CD14-positive monocyte (primary cell): Measurements from ENCODE around the gene DNAH2. TPM values are rescaled to one million over a fixed set of nuclear protein-coding genes. Genes with fewer than 3 reads are reported as not detected.
A peak's percentile ranks its signal among the peaks of the same experiment; 100 is the strongest.

Source experiments
- DNase-seq, 3 donors: peaks; one replicate each; pipeline ENCODE4 v3.0.0-alpha.2; 2011 to 2022
- H2AFZ ChIP-seq: 2 replicates; pipeline ENCODE4 v1.6.0; 2012; ENCODE audit warnings: mild to moderate bottlenecking, low read depth, low read length, inconsistent platforms; ENCODE audit not compliant: insufficient read depth, poor library complexity, severe bottlenecking
- H3K27ac ChIP-seq, 2 donors: 1 replicate in 1 of 2; 2 replicates in 1 of 2; pipeline ENCODE4 v1.5.1; 2012 to 2013; ENCODE audit warnings: low read length in 2 of 2, control low read depth in 1 of 2, inconsistent platforms in 1 of 2, low read depth in 1 of 2, mild to moderate bottlenecking in 1 of 2
- H3K27me3 ChIP-seq, 2 donors: one replicate each; pipeline versions ENCODE4 v1.6.0 to v1.6.1; 2011 to 2013; ENCODE audit warnings: low read length in 2 of 2; ENCODE audit not compliant: control insufficient read depth in 2 of 2, insufficient read depth in 2 of 2
- H3K36me3 ChIP-seq, 2 donors: replicated peaks in 1 of 2; 1 replicate in 1 of 2; 2 replicates in 1 of 2; pipeline versions ENCODE4 v1.5.1 to v1.6.1; 2012 to 2013; ENCODE audit warnings: low read length in 2 of 2, control low read depth in 1 of 2, inconsistent platforms in 1 of 2, mild to moderate bottlenecking in 1 of 2; ENCODE audit not compliant: insufficient read depth in 2 of 2, control insufficient read depth in 1 of 2
- H3K4me1 ChIP-seq, 2 donors: 1 replicate in 1 of 2; 2 replicates in 1 of 2; pipeline versions ENCODE4 v1.5.1 to v1.6.1; 2012 to 2013; ENCODE audit warnings: low read length in 2 of 2, control low read depth in 1 of 2, inconsistent platforms in 1 of 2, mild to moderate bottlenecking in 1 of 2, moderate library complexity in 1 of 2; ENCODE audit not compliant: insufficient read depth in 2 of 2, control insufficient read depth in 1 of 2
- H3K4me2 ChIP-seq: replicated peaks from 2 replicates; pipeline ENCODE3; 2012; ENCODE audit warnings: low read length, moderate library complexity, mild to moderate bottlenecking; ENCODE audit not compliant: poor library complexity, severe bottlenecking; ENCODE audit errors: extremely low read depth
- H3K4me3 ChIP-seq, 3 experiments: fragments of 200-600 bp in 1 of 3; sonication (generic) in 1 of 3; replicated peaks in 1 of 3; 1 replicate in 2 of 3; 2 replicates in 1 of 3; pipeline ENCODE4 v1.5.1; 2011 to 2013; ENCODE audit warnings: low read length in 3 of 3, mild to moderate bottlenecking in 3 of 3, control low read depth in 2 of 3, low read depth in 2 of 3, inconsistent platforms in 1 of 3, moderate library complexity in 1 of 3
- H3K79me2 ChIP-seq: 2 replicates; pipeline ENCODE4 v1.6.0; 2012; ENCODE audit warnings: mild to moderate bottlenecking, control low read depth, inconsistent platforms, low read length, moderate library complexity; ENCODE audit not compliant: insufficient read depth
- H3K9ac ChIP-seq: 2 replicates; pipeline ENCODE4 v1.6.0; 2017; ENCODE audit warnings: low read length, mild to moderate bottlenecking; ENCODE audit not compliant: insufficient read depth, poor library complexity, severe bottlenecking
- H3K9me3 ChIP-seq, 2 donors: replicated peaks in 1 of 2; 1 replicate in 1 of 2; 2 replicates in 1 of 2; pipeline versions ENCODE4 v1.5.1 to v1.6.1; 2012 to 2013; ENCODE audit warnings: low read length in 2 of 2, control low read depth in 1 of 2; ENCODE audit not compliant: control insufficient read depth in 1 of 2, insufficient read depth in 1 of 2
- H4K20me1 ChIP-seq: 2 replicates; pipeline ENCODE4 v1.6.0; 2012; ENCODE audit warnings: mild to moderate bottlenecking, low read length, control low read depth, moderate library complexity; ENCODE audit not compliant: insufficient read depth
- H3K27ac Mint-ChIP-seq, 7 donors: one replicate each; pipeline ENCODE4 v1.8.0; 2020; ENCODE audit warnings: mild to moderate bottlenecking in 7 of 7, mixed read lengths in 7 of 7, moderate library complexity in 6 of 7, inconsistent platforms in 2 of 7
- H3K27me3 Mint-ChIP-seq, 3 donors: one replicate each; pipeline ENCODE4 v1.8.0; 2021 to 2022; ENCODE audit warnings: low read depth in 3 of 3, mild to moderate bottlenecking in 3 of 3, mixed read lengths in 3 of 3, moderate library complexity in 3 of 3, inconsistent platforms in 1 of 3
- H3K36me3 Mint-ChIP-seq, 2 donors: one replicate each; pipeline ENCODE4 v1.8.0; 2020; ENCODE audit warnings: mixed read lengths in 2 of 2, inconsistent platforms in 1 of 2, mild to moderate bottlenecking in 1 of 2
- H3K4me1 Mint-ChIP-seq: one replicate; pipeline ENCODE4 v1.8.0; 2020; ENCODE audit warnings: mild to moderate bottlenecking, mixed read lengths
- H3K4me3 Mint-ChIP-seq, 2 donors: one replicate each; pipeline ENCODE4 v1.8.0; 2020; ENCODE audit warnings: mild to moderate bottlenecking in 2 of 2, mixed read lengths in 2 of 2, moderate library complexity in 1 of 2
- H3K9me3 Mint-ChIP-seq, 7 donors: one replicate each; pipeline ENCODE4 v1.8.0; 2020 to 2022; ENCODE audit warnings: mixed read lengths in 7 of 7, mild to moderate bottlenecking in 6 of 7, moderate library complexity in 6 of 7, inconsistent platforms in 2 of 7
- CTCF ChIP-seq: fragments of 200-600 bp; IDR thresholded peaks from one replicate; pipeline ENCODE4 v1.8.0; 2022; ENCODE audit warnings: antibody characterized with exemption, mild to moderate bottlenecking
- WGBS: methylation state at CpG from one replicate; pipeline ENCODE4 v1.1.5; 2013; ENCODE audit warnings: missing lambda C conversion rate; ENCODE audit not compliant: insufficient coverage; 5-methylcytosine and 5-hydroxymethylcytosine counted together
- intact Hi-C, 2 donors: fragments of 100-400 bp; cut with micrococcal nuclease; formaldehyde crosslinking; loops; one replicate each; pipeline versions ENCODE4 v1.15.0 to v1.15.1; 2023
- polyA plus RNA-seq, 3 donors: library from polyadenylated mRNA; depleted of rRNA in 1 of 3; unstranded in 2 of 3; stranded (reverse) in 1 of 3; fragments of 300-500 nt in 2 of 3; fragments of >200 nt in 1 of 3; fragmentation: Illumina TruSeq in 2 of 3; gene quantifications; 1 replicate in 2 of 3; 2 replicates in 1 of 3; pipeline ENCODE4 v1.2.3, GENCODE V29; 2012 to 2021

The DNAH2 gene
- polyA plus RNA-seq, 3 donors, result 0.03 to 0.15 TPM; not detected in 1

GRCh38 chr17:7843536-7844291 lies 126.2 kb downstream of the DNAH2 start:
- peak overlapping the region; percentile 79 to 92 (median 81) for H3K4me3 ChIP-seq
- H3K27me3 Mint-ChIP-seq, result peaks cover 0 to 16% (median 6%) of the 10 kb centered on the region in 3 donors
- no peak overlapping the region for H2AFZ ChIP-seq
- H3K4me1 ChIP-seq, result peaks cover 39 to 41% of the 10 kb centered on the region in 2 donors
- TF ChIP-seq CTCF, result no peak
- WGBS, result under 1% methylated on average over 49 of the region's 61 CpGs
- no peaks in the 10 kb centered on the region for H3K27me3 ChIP-seq
- peak overlapping the region; percentile 98 to 99 for H3K4me3 Mint-ChIP-seq
- H3K79me2 ChIP-seq, result peaks cover 69% of the 10 kb centered on the region
- peak; percentile 94 to 99 (median 98) for DNase-seq
- H3K4me1 Mint-ChIP-seq, result peaks cover 34% of the 10 kb centered on the region
- H3K27ac ChIP-seq, result peak overlapping the region; percentile 98 to 100
- no peaks in the 10 kb centered on the region for H3K9me3 ChIP-seq
- H3K4me2 ChIP-seq, result peak overlapping the region; percentile 78
- peaks cover 0 to 5% (median 0%) of the 10 kb centered on the region in 7 donors for H3K9me3 Mint-ChIP-seq
- H3K36me3 Mint-ChIP-seq, result peaks cover 40 to 64% of the 10 kb centered on the region in 2 donors
- intact Hi-C loops, result loop anchor here (1.0 to 5.0 kb wide), 8 partner anchors 8 to 361 kb away; partner anchors contain the start of genes CD68 (in 2 of the 2), NAA38 (in 2 of the 2), CNTROB (in 1 of the 2) and KDM6B (in 1 of the 2)
- H3K36me3 ChIP-seq, result peaks cover 33 to 36% of the 10 kb centered on the region in 2 donors
- H3K27ac Mint-ChIP-seq, result peak overlapping the region; percentile 97 to 100 (median 100)
- H3K9ac ChIP-seq, result peak overlapping the region; percentile 100
- H4K20me1 ChIP-seq, result peaks cover 51% of the 10 kb centered on the region

- DNase-seq, result peak; percentile 93 to 96 (median 95)
- H3K4me1 ChIP-seq, result peaks cover 31 to 33% of the 10 kb centered on the region in 2 donors
- H3K9me3 Mint-ChIP-seq, result peaks cover 0 to 5% (median 0%) of the 10 kb centered on the region in 7 donors
- peaks cover 26% of the 10 kb centered on the region for H3K4me1 Mint-ChIP-seq
- no peak for TF ChIP-seq CTCF
- peak overlapping the region; percentile 97 to 100 (median 100) for H3K27ac Mint-ChIP-seq
- H3K4me3 ChIP-seq, result peak overlapping the region; percentile 66 to 92 (median 79)
- H2AFZ ChIP-seq, result no peak overlapping the region
- intact Hi-C loops, result loop anchor here (1.0 to 5.0 kb wide), 7 partner anchors 9 to 362 kb away; partner anchors contain the start of genes CD68 (in 2 of the 2), CNTROB (in 1 of the 2), KDM6B (in 1 of the 2) and POLR2A (in 1 of the 2)
- WGBS, result 1% methylated on average over 64 of the region's 71 CpGs
- no peaks in the 10 kb centered on the region for H3K27me3 ChIP-seq
- peaks cover 61% of the 10 kb centered on the region for H3K79me2 ChIP-seq
- peak overlapping the region; percentile 78 for H3K4me2 ChIP-seq
- peaks cover 0 to 14% (median 4%) of the 10 kb centered on the region in 3 donors for H3K27me3 Mint-ChIP-seq
- peaks cover 38 to 67% of the 10 kb centered on the region in 2 donors for H3K36me3 Mint-ChIP-seq
- H3K9me3 ChIP-seq, result no peaks in the 10 kb centered on the region
- peak overlapping the region; percentile 98 to 100 for H3K27ac ChIP-seq
- H3K36me3 ChIP-seq, result peaks cover 41 to 44% of the 10 kb centered on the region in 2 donors
- peaks cover 55% of the 10 kb centered on the region for H4K20me1 ChIP-seq
- H3K9ac ChIP-seq, result peak overlapping the region; percentile 100
- peak overlapping the region; percentile 93 to 98 for H3K4me3 Mint-ChIP-seq
These were observed 127.0 kb downstream of the DNAH2 start for GRCh38 chr17:7844292-7845154.
